Neuronal stem cell (in vitro differentiated cells): ENCODE measurements around the gene DNASE2.

Source experiments
- DNase-seq: peaks from one replicate; pipeline ENCODE4 v3.0.0-alpha.2; 2013; ENCODE audit warnings: low spot score
- H2AFZ ChIP-seq: one replicate; pipeline ENCODE4 v1.6.1; 2013; ENCODE audit warnings: mild to moderate bottlenecking, low read length, inconsistent platforms
- H2AK5ac ChIP-seq: 2 replicates; pipeline ENCODE4 v1.6.1; 2013; ENCODE audit warnings: low read depth, mild to moderate bottlenecking, inconsistent platforms, low read length, moderate library complexity, mixed read lengths
- H2BK120ac ChIP-seq: 2 replicates; pipeline ENCODE4 v1.6.1; 2013; ENCODE audit warnings: low read depth, mild to moderate bottlenecking, inconsistent platforms, low read length, moderate library complexity, mixed read lengths
- H2BK12ac ChIP-seq: one replicate; pipeline ENCODE4 v1.6.1; 2013; ENCODE audit warnings: low read length, inconsistent platforms
- H2BK15ac ChIP-seq: 2 replicates; pipeline ENCODE4 v1.6.1; 2013; ENCODE audit warnings: mild to moderate bottlenecking, low read length, inconsistent platforms, mixed read lengths
- H2BK5ac ChIP-seq: one replicate; pipeline ENCODE4 v1.6.1; 2013; ENCODE audit warnings: inconsistent platforms, mild to moderate bottlenecking, low read length, moderate library complexity
- H3K14ac ChIP-seq: one replicate; pipeline ENCODE4 v1.6.1; 2013; ENCODE audit warnings: low read length, inconsistent platforms
- H3K18ac ChIP-seq: 2 replicates; pipeline ENCODE4 v1.6.1; 2013; ENCODE audit warnings: low read length, inconsistent platforms
- H3K23ac ChIP-seq: 2 replicates; pipeline ENCODE4 v1.6.1; 2013; ENCODE audit warnings: low read depth, mild to moderate bottlenecking, mixed read lengths, low read length, inconsistent platforms; ENCODE audit not compliant: poor library complexity
- H3K27ac ChIP-seq: replicated peaks from 3 replicates; pipeline ENCODE4 v1.5.1; 2013; ENCODE audit warnings: low read length, inconsistent platforms
- H3K27me3 ChIP-seq, 3 experiments: 2 replicates each; pipeline ENCODE4 v1.6.1; 2013; ENCODE audit warnings: low read length in 3 of 3, mild to moderate bottlenecking in 2 of 3, inconsistent platforms in 1 of 3, low read depth in 1 of 3, mixed read lengths in 1 of 3, moderate library complexity in 1 of 3; ENCODE audit not compliant: control insufficient read depth in 3 of 3, insufficient read depth in 3 of 3
- H3K36me3 ChIP-seq, 2 donors: replicated peaks in 1 of 2; 2 replicates each; pipeline ENCODE4 v1.6.1; 2013; ENCODE audit warnings: low read length in 2 of 2; ENCODE audit not compliant: control insufficient read depth in 2 of 2, insufficient read depth in 2 of 2
- H3K4ac ChIP-seq: 2 replicates; pipeline ENCODE4 v1.6.1; 2013; ENCODE audit warnings: inconsistent platforms, mild to moderate bottlenecking, low read length, moderate library complexity
- H3K4me1 ChIP-seq, 2 donors: 1 replicate in 1 of 2; 2 replicates in 1 of 2; pipeline ENCODE4 v1.6.1; 2013; ENCODE audit warnings: low read length in 2 of 2, low read depth in 1 of 2; ENCODE audit not compliant: control insufficient read depth in 2 of 2, insufficient read depth in 1 of 2
- H3K4me2 ChIP-seq: one replicate; pipeline ENCODE4 v1.6.1; 2013; ENCODE audit warnings: mild to moderate bottlenecking, low read length, inconsistent platforms; ENCODE audit not compliant: insufficient read depth, poor library complexity, severe bottlenecking
- H3K4me3 ChIP-seq, 2 donors: 2 replicates each; pipeline ENCODE4 v1.5.1; 2013; ENCODE audit warnings: low read length in 2 of 2, mild to moderate bottlenecking in 2 of 2, inconsistent platforms in 1 of 2, moderate library complexity in 1 of 2
- H3K79me1 ChIP-seq: one replicate; pipeline ENCODE4 v1.6.1; 2013; ENCODE audit warnings: low read depth, mild to moderate bottlenecking, inconsistent platforms, low read length, moderate library complexity
- H3K9ac ChIP-seq: one replicate; pipeline ENCODE4 v1.6.1; 2013; ENCODE audit warnings: mild to moderate bottlenecking, low read depth, low read length, inconsistent platforms; ENCODE audit not compliant: poor library complexity
- H3K9me3 ChIP-seq, 2 donors: replicated peaks in 1 of 2; 2 replicates each; pipeline versions ENCODE3 to v1.6.1; 2013; ENCODE audit warnings: low read length in 2 of 2, mild to moderate bottlenecking in 2 of 2, inconsistent platforms in 1 of 2, low read depth in 1 of 2, mixed read lengths in 1 of 2, moderate library complexity in 1 of 2; ENCODE audit not compliant: control insufficient read depth in 2 of 2, insufficient read depth in 1 of 2
- H4K8ac ChIP-seq: one replicate; pipeline ENCODE4 v1.6.1; 2013; ENCODE audit warnings: low read depth, mild to moderate bottlenecking, inconsistent platforms, low read length, moderate library complexity
- H4K91ac ChIP-seq: one replicate; pipeline ENCODE4 v1.6.1; 2013; ENCODE audit warnings: low read length, low read depth, mild to moderate bottlenecking, inconsistent platforms; ENCODE audit not compliant: poor library complexity
- WGBS, 2 donors: extraction: QIAGEN DNeasy Blood & Tissue Kit; methylation state at CpG; one replicate each; pipeline ENCODE4 v1.1.7; 2013; ENCODE audit warnings: missing lambda C conversion rate in 2 of 2, mixed read lengths in 1 of 2; ENCODE audit not compliant: insufficient read length in 2 of 2, insufficient replicate concordance in 1 of 2; ENCODE audit errors: extremely low coverage in 2 of 2; 5-methylcytosine and 5-hydroxymethylcytosine counted together

Gene DNASE2

DNA sequence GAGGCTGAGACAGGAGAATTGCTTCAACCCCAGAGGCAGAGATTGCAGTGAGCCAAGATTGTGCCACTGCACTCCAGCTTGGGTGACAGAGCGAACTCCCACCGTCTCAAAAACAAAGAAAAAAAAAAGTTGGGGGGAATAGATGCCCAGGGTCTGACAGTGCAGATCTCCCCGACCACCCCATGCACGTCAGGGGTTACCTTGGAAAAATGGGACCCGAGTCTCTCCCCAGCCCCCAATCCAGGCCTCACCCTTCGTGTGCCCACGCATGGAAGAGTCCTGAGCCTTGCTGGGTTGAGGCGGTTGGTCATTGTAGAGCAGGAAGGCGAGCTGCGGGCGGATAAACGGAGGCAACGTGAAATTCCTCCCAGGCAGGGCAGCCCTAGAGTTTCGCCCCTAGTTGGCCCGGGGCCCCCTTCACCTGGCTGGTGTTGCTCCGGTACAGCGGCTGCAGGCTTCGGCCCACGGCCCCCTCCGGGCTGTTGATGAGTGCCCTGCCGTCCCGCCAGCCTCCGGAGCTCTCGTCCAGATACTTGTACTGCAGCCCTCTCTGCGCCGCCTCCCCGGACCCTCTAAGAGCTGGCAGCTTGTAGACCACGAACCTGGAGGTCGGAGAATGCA lies 588 bp downstream of the DNASE2 start:
- H3K79me1 ChIP-seq: peaks cover 2% of the 10 kb centered on the region
- DNase-seq: no peak
- H4K91ac ChIP-seq: no peak overlapping the region
- H2BK12ac ChIP-seq: no peak overlapping the region
- peak overlapping the region; percentile 72 to 88 for H3K4me3 ChIP-seq
- no peak overlapping the region for H3K27ac ChIP-seq
- H3K27me3 ChIP-seq: peaks cover 9 to 45% (median 29%) of the 10 kb centered on the region in 3 experiments
- peaks cover 3 to 8% of the 10 kb centered on the region in 2 donors for H3K4me1 ChIP-seq
- H3K9ac ChIP-seq: peak overlapping the region; percentile 64
- no peak overlapping the region for H2AK5ac ChIP-seq
- H2BK15ac ChIP-seq: peak overlapping the region; percentile 69
- no peak overlapping the region for H4K8ac ChIP-seq
- no CpG with 5 or more reads among the region's 29 CpGs for WGBS, 2 donors
- peak overlapping the region; percentile 86 for H3K18ac ChIP-seq
- peak overlapping the region; percentile 48 for H3K23ac ChIP-seq
- H3K4ac ChIP-seq: no peak overlapping the region
- H3K14ac ChIP-seq: peak overlapping the region; percentile 75
- H2AFZ ChIP-seq: peak overlapping the region; percentile 99
- peaks cover 11 to 17% of the 10 kb centered on the region in 2 donors for H3K9me3 ChIP-seq
- H3K36me3 ChIP-seq: no peaks in the 10 kb centered on the region
- no peak overlapping the region for H2BK5ac ChIP-seq
- peak overlapping the region; percentile 90 for H3K4me2 ChIP-seq
- H2BK120ac ChIP-seq: no peak overlapping the region

DNA sequence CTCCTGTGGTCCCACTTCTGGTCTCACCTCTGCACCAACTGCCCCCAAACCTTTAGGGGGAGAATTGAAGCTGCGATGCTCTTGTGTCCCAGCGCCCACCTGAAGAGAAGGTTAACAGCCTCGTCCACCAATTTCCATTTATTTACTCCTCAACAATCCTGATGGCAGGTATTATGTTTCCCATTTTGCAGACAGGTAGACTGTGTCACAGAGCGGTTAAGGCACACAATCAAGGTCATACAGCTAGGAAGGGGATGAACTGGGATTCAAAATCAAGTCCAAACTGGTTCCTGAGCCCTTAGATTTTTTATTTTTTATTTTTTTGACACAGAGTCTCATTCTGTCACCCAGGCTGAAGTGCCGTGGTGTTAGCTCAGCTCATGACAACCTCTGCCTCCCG lies 6.2 kb downstream of the DNASE2 start:
- Histone ChIP-seq H2BK12ac (no peak overlapping the region), H3K36me3 (peaks cover 16 to 22% of the 10 kb centered on the region in 2 donors), H3K4ac (no peak overlapping the region), H4K8ac (no peak overlapping the region), H3K79me1 (peaks cover 2% of the 10 kb centered on the region), H3K27me3 (peaks cover 0 to under 1% (median 0%) of the 10 kb centered on the region in 3 experiments), H3K23ac (no peak overlapping the region), H2AFZ (no peak overlapping the region), H2AK5ac (no peak overlapping the region), H3K18ac (no peak overlapping the region), H3K4me1 (no peaks in the 10 kb centered on the region), H3K27ac (no peak overlapping the region), H3K9ac (no peak overlapping the region), H3K14ac (no peak overlapping the region), H3K4me2 (no peak overlapping the region), H2BK15ac (no peak overlapping the region), H2BK5ac (no peak overlapping the region), H3K9me3 (peaks cover 5 to 7% of the 10 kb centered on the region in 2 donors), H3K4me3 (no peak overlapping the region), H4K91ac (no peak overlapping the region), H2BK120ac (no peak overlapping the region)
- DNase-seq: no peak
- WGBS, 2 donors: no CpG with 5 or more reads among the region's 6 CpGs

DNA sequence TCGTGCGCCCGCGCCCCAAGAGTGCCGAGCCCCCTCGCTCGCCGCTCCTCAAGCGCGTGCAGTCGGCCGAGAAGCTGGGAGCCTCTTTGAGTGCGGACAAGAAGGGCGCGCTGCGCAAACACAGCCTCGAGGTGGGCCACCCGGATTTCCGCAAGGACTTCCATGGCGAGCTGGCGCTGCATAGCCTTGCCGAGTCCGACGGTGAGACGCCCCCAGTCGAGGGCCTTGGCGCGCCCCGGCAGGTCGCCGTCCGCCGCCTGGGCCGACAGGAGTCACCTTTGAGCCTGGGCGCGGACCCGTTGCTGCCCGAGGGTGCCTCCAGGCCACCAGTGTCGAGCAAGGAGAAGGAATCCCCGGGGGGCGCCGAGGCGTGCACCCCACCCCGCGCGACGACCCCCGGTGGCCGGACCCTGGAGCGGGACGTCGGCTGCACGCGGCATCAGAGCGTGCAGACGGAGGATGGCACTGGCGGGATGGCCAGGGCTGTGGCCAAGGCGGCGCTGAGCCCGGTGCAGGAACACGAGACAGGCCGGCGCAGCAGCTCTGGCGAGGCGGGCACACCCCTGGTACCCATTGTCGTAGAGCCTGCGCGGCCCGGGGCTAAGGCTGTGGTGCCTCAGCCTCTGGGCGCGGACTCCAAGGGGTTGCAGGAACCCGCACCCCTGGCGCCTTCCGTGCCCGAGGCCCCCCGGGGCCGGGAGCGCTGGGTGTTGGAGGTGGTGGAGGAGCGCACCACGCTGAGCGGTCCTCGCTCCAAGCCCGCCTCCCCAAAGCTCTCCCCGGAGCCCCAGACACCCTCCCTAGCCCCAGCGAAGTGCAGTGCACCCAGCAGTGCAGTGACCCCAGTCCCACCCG lies 7.1 kb downstream of the DNASE2 start:
- Histone ChIP-seq H2BK12ac (no peak overlapping the region), H3K4ac (no peak overlapping the region), H3K14ac (no peak overlapping the region), H2BK15ac (no peak overlapping the region), H2AFZ (no peak overlapping the region), H3K18ac (no peak overlapping the region), H3K9me3 (peaks cover 5 to 7% of the 10 kb centered on the region in 2 donors), H4K91ac (no peak overlapping the region), H3K27ac (no peak overlapping the region), H3K4me3 (peak overlapping the region in 1 of 2 donors; percentile 34), H2BK5ac (peak overlapping the region; percentile 13), H3K4me2 (no peak overlapping the region), H2AK5ac (no peak overlapping the region), H3K36me3 (peaks cover 16 to 24% of the 10 kb centered on the region in 2 donors), H4K8ac (no peak overlapping the region), H2BK120ac (no peak overlapping the region), H3K9ac (no peak overlapping the region), H3K4me1 (no peaks in the 10 kb centered on the region), H3K27me3 (no peaks in the 10 kb centered on the region), H3K79me1 (peaks cover 2% of the 10 kb centered on the region), H3K23ac (peak overlapping the region; percentile 73)
- no peak for DNase-seq
- no CpG with 5 or more reads among the region's 86 CpGs for whole genome bisulfite sequencing, 2 donors
